WERI-Rb-1 (cell line): ENCODE results near the gene DOK6.

ENCODE experiments used
- DNase-seq: peaks from one replicate; pipeline ENCODE4 v3.0.0-alpha.2; 2020
- H3K27ac ChIP-seq: fragments of 250-450 bp; sonication (Bioruptor Pico); 2 replicates; pipeline ENCODE4 v1.5.1; 2020; ENCODE audit warnings: mild to moderate bottlenecking, moderate library complexity
- H3K27me3 ChIP-seq: fragments of 250-450 bp; sonication (Bioruptor Pico); 2 replicates; pipeline ENCODE4 v1.5.1; 2021; ENCODE audit warnings: mild to moderate bottlenecking, low read depth, moderate library complexity; ENCODE audit not compliant: insufficient read depth, severe bottlenecking
- H3K36me3 ChIP-seq: fragments of 250-450 bp; sonication (Bioruptor Pico); 2 replicates; pipeline ENCODE4 v1.5.1; 2020; ENCODE audit warnings: mild to moderate bottlenecking, moderate library complexity
- H3K4me3 ChIP-seq: 2 replicates; pipeline ENCODE4 v1.5.1; 2011; ENCODE audit warnings: low read depth, mild to moderate bottlenecking, control low read depth, low read length
- H3K9me3 ChIP-seq: fragments of 250-450 bp; sonication (Bioruptor Pico); 2 replicates; pipeline ENCODE4 v1.5.1; 2021; ENCODE audit warnings: mild to moderate bottlenecking, moderate library complexity; ENCODE audit not compliant: severe bottlenecking
- TF ChIP-seq, protein P1 (sequence below): IDR thresholded peaks from 2 replicates; pipeline ENCODE4 v1.5.1; 2011; ENCODE audit warnings: low read depth, mild to moderate bottlenecking, control low read depth, inconsistent platforms, low read length

DOK6 gene

GRCh38 chr18:69885355-69885754 lies 484.7 kb downstream of the DOK6 start:
- H3K27ac ChIP-seq = no peak overlapping the region
- TF ChIP-seq, protein P1, sequence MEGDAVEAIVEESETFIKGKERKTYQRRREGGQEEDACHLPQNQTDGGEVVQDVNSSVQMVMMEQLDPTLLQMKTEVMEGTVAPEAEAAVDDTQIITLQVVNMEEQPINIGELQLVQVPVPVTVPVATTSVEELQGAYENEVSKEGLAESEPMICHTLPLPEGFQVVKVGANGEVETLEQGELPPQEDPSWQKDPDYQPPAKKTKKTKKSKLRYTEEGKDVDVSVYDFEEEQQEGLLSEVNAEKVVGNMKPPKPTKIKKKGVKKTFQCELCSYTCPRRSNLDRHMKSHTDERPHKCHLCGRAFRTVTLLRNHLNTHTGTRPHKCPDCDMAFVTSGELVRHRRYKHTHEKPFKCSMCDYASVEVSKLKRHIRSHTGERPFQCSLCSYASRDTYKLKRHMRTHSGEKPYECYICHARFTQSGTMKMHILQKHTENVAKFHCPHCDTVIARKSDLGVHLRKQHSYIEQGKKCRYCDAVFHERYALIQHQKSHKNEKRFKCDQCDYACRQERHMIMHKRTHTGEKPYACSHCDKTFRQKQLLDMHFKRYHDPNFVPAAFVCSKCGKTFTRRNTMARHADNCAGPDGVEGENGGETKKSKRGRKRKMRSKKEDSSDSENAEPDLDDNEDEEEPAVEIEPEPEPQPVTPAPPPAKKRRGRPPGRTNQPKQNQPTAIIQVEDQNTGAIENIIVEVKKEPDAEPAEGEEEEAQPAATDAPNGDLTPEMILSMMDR = no peak
- no peak overlapping the region for H3K4me3 ChIP-seq
- no peaks in the 10 kb centered on the region for H3K27me3 ChIP-seq
- H3K9me3 ChIP-seq = no peaks in the 10 kb centered on the region
- no peaks in the 10 kb centered on the region for H3K36me3 ChIP-seq
- DNase-seq = no peak

GRCh38 chr18:69885841-69886531 lies 485.3 kb downstream of the DOK6 start:
- H3K27me3 ChIP-seq = no peaks in the 10 kb centered on the region
- no peak for DNase-seq
- H3K4me3 ChIP-seq = no peak overlapping the region
- TF ChIP-seq, protein P1 = no peak
- no peaks in the 10 kb centered on the region for H3K36me3 ChIP-seq
- H3K27ac ChIP-seq = no peak overlapping the region
- H3K9me3 ChIP-seq = no peaks in the 10 kb centered on the region

- Histone ChIP-seq H3K36me3 (no peaks in the 10 kb centered on the region), H3K27ac (no peak overlapping the region), H3K27me3 (no peaks in the 10 kb centered on the region), H3K9me3 (no peaks in the 10 kb centered on the region), H3K4me3 (no peak overlapping the region)
- DNase-seq = no peak
- TF ChIP-seq, protein P1 = no peak
Measured at GRCh38 chr18:69887256-69887655, 486.6 kb downstream of the DOK6 start.

DNA sequence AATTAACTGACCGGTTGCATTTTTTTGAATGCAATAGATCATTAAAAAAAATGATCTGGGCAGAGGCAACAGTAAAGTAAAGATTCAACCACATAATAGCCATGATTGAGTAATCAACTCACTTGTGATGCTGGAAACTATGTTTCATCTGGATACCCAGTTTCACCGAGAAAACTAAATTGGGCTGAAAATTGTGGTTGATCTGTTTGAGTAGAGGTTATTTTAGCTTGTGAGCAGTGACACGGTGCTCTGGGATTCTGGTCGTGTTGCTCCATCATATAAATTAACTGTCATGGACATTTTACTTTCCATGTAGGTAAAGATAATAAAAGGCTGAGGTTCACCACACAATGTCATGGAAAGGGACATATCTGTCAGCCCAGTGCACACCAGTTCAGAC lies 488.3 kb downstream of the DOK6 start:
- Histone ChIP-seq H3K36me3 (no peaks in the 10 kb centered on the region), H3K27me3 (no peaks in the 10 kb centered on the region), H3K9me3 (no peaks in the 10 kb centered on the region), H3K27ac (no peak overlapping the region), H3K4me3 (no peak overlapping the region)
- no peak for DNase-seq
- TF ChIP-seq, protein P1 = no peak

- DNase-seq = no peak
- Histone ChIP-seq H3K9me3 (no peaks in the 10 kb centered on the region), H3K4me3 (no peak overlapping the region), H3K27ac (no peak overlapping the region), H3K36me3 (no peaks in the 10 kb centered on the region), H3K27me3 (no peaks in the 10 kb centered on the region)
- TF ChIP-seq, protein P1 = no peak
Measured at GRCh38 chr18:69890558-69890957, 489.9 kb downstream of the DOK6 start.

GRCh38 chr18:69894467-69894866 lies 493.8 kb downstream of the DOK6 start:
- H3K9me3 ChIP-seq = no peaks in the 10 kb centered on the region
- H3K4me3 ChIP-seq = no peak overlapping the region
- TF ChIP-seq, protein P1 = no peak
- no peak overlapping the region for H3K27ac ChIP-seq
- no peaks in the 10 kb centered on the region for H3K36me3 ChIP-seq
- DNase-seq = no peak
- H3K27me3 ChIP-seq = no peaks in the 10 kb centered on the region
